H1 (cell line): Measurements from ENCODE around the gene HSD17B2. TPM values are rescaled to one million over a fixed set of nuclear protein-coding genes. Genes with fewer than 3 reads are reported as not detected.
A peak's percentile ranks its signal among the peaks of the same experiment; 100 is the strongest.
"Not testable (repeated sequence)": the region's sequence is repeated elsewhere in the genome, so short reads cannot be mapped to it uniquely, and the experiment has no call there.

Experiments
- CTCF ChIA-PET: fragments of 300-600 bp; sonication (Branson Sonifier 250); formaldehyde crosslinking; loops from one replicate; lab custom pipeline; 2021; ENCODE audit not compliant: partially characterized antibody; lab: Charles Lee
- POLR2A ChIA-PET: fragments of 300-600 bp; sonication (Branson Sonifier 250); formaldehyde crosslinking; loops from one replicate; lab custom pipeline; 2021; ENCODE audit warnings: inconsistent platforms; ENCODE audit not compliant: partially characterized antibody; lab: Charles Lee
- DNase-seq, 2 experiments: peaks; one replicate each; pipeline versions ENCODE4 v3.0.0 to v3.0.0-alpha.2; 2010 to 2022; ENCODE audit warnings: low spot score in 2 of 2, low read depth in 1 of 2, mixed read lengths in 1 of 2
- FAIRE-seq: peaks from 2 replicates; lab custom pipeline; 2011; peaks lifted over from hg19 to GRCh38; lab: Jason Lieb, UNC
- H2AFZ ChIP-seq: 2 replicates; pipeline ENCODE4 v1.8.1; 2012; ENCODE audit warnings: low read length, inconsistent platforms
- H2AK5ac ChIP-seq: 2 replicates; pipeline ENCODE4 v1.6.1; 2013; ENCODE audit warnings: low read depth, low read length
- H2BK120ac ChIP-seq: replicated peaks from 2 replicates; pipeline ENCODE3; 2013; ENCODE audit warnings: low read depth, low read length, inconsistent platforms
- H2BK12ac ChIP-seq: 2 replicates; pipeline ENCODE4 v1.6.1; 2013; ENCODE audit warnings: low read depth, low read length
- H2BK15ac ChIP-seq: 2 replicates; pipeline ENCODE4 v1.6.1; 2013; ENCODE audit warnings: low read length
- H2BK20ac ChIP-seq: 2 replicates; pipeline ENCODE4 v1.6.1; 2013; ENCODE audit warnings: low read length
- H2BK5ac ChIP-seq: 2 replicates; pipeline ENCODE4 v1.6.1; 2013; ENCODE audit warnings: low read depth, low read length
- H3K14ac ChIP-seq: 2 replicates; pipeline ENCODE4 v1.6.1; 2013; ENCODE audit warnings: inconsistent platforms; ENCODE audit not compliant: insufficient read length
- H3K18ac ChIP-seq: 2 replicates; pipeline ENCODE4 v1.6.1; 2013; ENCODE audit warnings: low read length; ENCODE audit errors: extremely low read depth
- H3K23ac ChIP-seq: 2 replicates; pipeline ENCODE4 v1.6.1; 2013; ENCODE audit warnings: inconsistent platforms; ENCODE audit not compliant: insufficient read length
- H3K23me2 ChIP-seq: 2 replicates; pipeline ENCODE4 v1.6.1; 2013; ENCODE audit warnings: low read depth, low read length
- H3K27ac ChIP-seq: 2 replicates; pipeline ENCODE4 v1.6.1; 2011; ENCODE audit warnings: low read depth, low read length, inconsistent platforms
- H3K27me3 ChIP-seq, 4 experiments: replicated peaks in 1 of 4; 1 replicate in 1 of 4; 2 replicates in 3 of 4; pipeline versions ENCODE4 v1.6.1 to v1.8.1; 2011 to 2013; ENCODE audit warnings: low read length in 3 of 4, mild to moderate bottlenecking in 3 of 4, inconsistent platforms in 2 of 4, mixed read lengths in 2 of 4, moderate library complexity in 1 of 4; ENCODE audit not compliant: control insufficient read depth in 3 of 4, insufficient read depth in 3 of 4; ENCODE audit errors: extremely low read depth in 1 of 4
- H3K36me3 ChIP-seq, 4 experiments: 2 replicates each; pipeline versions ENCODE4 v1.6.1 to v1.8.1; 2011 to 2013; ENCODE audit warnings: mild to moderate bottlenecking in 4 of 4, low read length in 3 of 4, moderate library complexity in 2 of 4, control low read depth in 1 of 4, inconsistent platforms in 1 of 4; ENCODE audit not compliant: insufficient read depth in 4 of 4, control insufficient read depth in 2 of 4
- H3K4ac ChIP-seq: replicated peaks from 2 replicates; pipeline ENCODE3; 2013; ENCODE audit warnings: low read length, low read depth, mixed read lengths, inconsistent platforms; ENCODE audit not compliant: insufficient read length
- H3K4me1 ChIP-seq, 4 experiments: replicated peaks in 1 of 4; 1 replicate in 1 of 4; 2 replicates in 3 of 4; pipeline versions ENCODE4 v1.6.1 to v1.8.1; 2011 to 2013; ENCODE audit warnings: low read length in 3 of 4, inconsistent platforms in 2 of 4, mixed read lengths in 1 of 4; ENCODE audit not compliant: insufficient read depth in 4 of 4, control insufficient read depth in 3 of 4
- H3K4me2 ChIP-seq, 2 experiments: 2 replicates each; pipeline versions ENCODE4 v1.6.1 to v1.8.1; 2011 to 2013; ENCODE audit warnings: low read depth in 2 of 2, low read length in 2 of 2, control low read depth in 1 of 2, inconsistent platforms in 1 of 2, mild to moderate bottlenecking in 1 of 2; ENCODE audit not compliant: insufficient read depth in 1 of 2
- H3K4me3 ChIP-seq, 4 experiments: fragments of 200-600, 300-600 bp in 1 of 4; sonication (generic), shearing (Covaris generic), sonication (Bioruptor Twin) in 1 of 4; 2 replicates each; pipeline versions ENCODE4 v1.5.1 to v1.8.1; 2011 to 2016; ENCODE audit warnings: low read length in 4 of 4, low read depth in 3 of 4, control low read depth in 2 of 4, inconsistent platforms in 2 of 4, mild to moderate bottlenecking in 2 of 4, mixed read lengths in 1 of 4, moderate library complexity in 1 of 4; ENCODE audit not compliant: insufficient read depth in 2 of 4; ENCODE audit errors: extremely low read depth in 1 of 4
- H3K56ac ChIP-seq: replicated peaks from 2 replicates; pipeline ENCODE3; 2013; ENCODE audit warnings: low read depth, mild to moderate bottlenecking, mixed read lengths, low read length, inconsistent platforms; ENCODE audit not compliant: insufficient read length
- H3K79me1 ChIP-seq: 2 replicates; pipeline ENCODE4 v1.6.1; 2013; ENCODE audit warnings: low read depth, low read length, control low read depth
- H3K79me2 ChIP-seq, 2 experiments: 2 replicates each; pipeline versions ENCODE4 v1.6.1 to v1.8.1; 2012 to 2013; ENCODE audit warnings: low read length in 2 of 2, mild to moderate bottlenecking in 2 of 2, inconsistent platforms in 1 of 2; ENCODE audit not compliant: insufficient read depth in 2 of 2, control insufficient read depth in 1 of 2
- H3K9ac ChIP-seq, 4 experiments: replicated peaks in 1 of 4; 1 replicate in 1 of 4; 2 replicates in 3 of 4; pipeline versions ENCODE4 v1.6.1 to v1.8.1; 2011 to 2013; ENCODE audit warnings: low read depth in 3 of 4, low read length in 3 of 4, control low read depth in 2 of 4, mild to moderate bottlenecking in 2 of 4, moderate library complexity in 2 of 4, inconsistent platforms in 1 of 4; ENCODE audit errors: extremely low read depth in 1 of 4
- H3K9me3 ChIP-seq, 2 experiments: 2 replicates each; pipeline versions ENCODE4 v1.6.1 to v1.8.1; 2012 to 2013; ENCODE audit warnings: mild to moderate bottlenecking in 2 of 2, moderate library complexity in 2 of 2, control low read depth in 1 of 2, inconsistent platforms in 1 of 2, low read depth in 1 of 2, low read length in 1 of 2, mixed read lengths in 1 of 2; ENCODE audit not compliant: insufficient read depth in 2 of 2
- H4K20me1 ChIP-seq, 2 experiments: replicated peaks in 1 of 2; 2 replicates each; pipeline versions ENCODE3 to v1.8.1; 2011 to 2013; ENCODE audit warnings: inconsistent platforms in 2 of 2, low read length in 2 of 2, mild to moderate bottlenecking in 1 of 2; ENCODE audit not compliant: insufficient read depth in 2 of 2, control insufficient read depth in 1 of 2
- H4K5ac ChIP-seq: 2 replicates; pipeline ENCODE4 v1.6.1; 2013; ENCODE audit warnings: low read length, low read depth, mixed read lengths, inconsistent platforms; ENCODE audit not compliant: insufficient read length
- H4K8ac ChIP-seq: 2 replicates; pipeline ENCODE4 v1.8.0; 2013; ENCODE audit warnings: mild to moderate bottlenecking, moderate library complexity, low read length, inconsistent platforms; ENCODE audit not compliant: insufficient read depth; ENCODE audit errors: extremely low read depth
- H4K91ac ChIP-seq: replicated peaks from 2 replicates; pipeline ENCODE3; 2013; ENCODE audit warnings: low read length, mixed read lengths, inconsistent platforms; ENCODE audit not compliant: insufficient read length
- WGBS, 2 experiments: shearing (Covaris generic) in 1 of 2; methylation state at CpG; one replicate each; pipeline versions ENCODE4 v1.1.6 to v1.1.7; 2013 to 2015; ENCODE audit warnings: low lambda C conversion rate in 2 of 2, mixed read lengths in 2 of 2, inconsistent platforms in 1 of 2, low coverage in 1 of 2, missing lambda C conversion rate in 1 of 2; ENCODE audit not compliant: insufficient replicate concordance in 2 of 2, insufficient coverage in 1 of 2, insufficient read length in 1 of 2; ENCODE audit errors: extremely low coverage in 1 of 2, missing lambda C conversion rate in 1 of 2; 5-methylcytosine and 5-hydroxymethylcytosine counted together
- polyA plus RNA-seq, 7 experiments: library from polyadenylated mRNA; depleted of rRNA in 3 of 7; stranded (reverse) in 5 of 7; unstranded in 2 of 7; fragments of >200 nt in 5 of 7; fragments of 200-250 nt in 2 of 7; gene quantifications; 1 replicate in 5 of 7; 2 replicates in 1 of 7; 4 replicates in 1 of 7; pipeline versions ENCODE4 v1.2.1 to v1.2.3, GENCODE V29; 2011 to 2013; ENCODE audit warnings: missing spikeins in 2 of 7, mixed read lengths in 2 of 7
- total RNA-seq: library from RNA; stranded (reverse); fragmentation: NEBNext Ultra II Directional; extraction: Animal tissue kit (Norgen Biotek cat#: 25700); gene quantifications from 2 replicates; pipeline ENCODE4 v1.2.1, GENCODE V29; 2021

Gene HSD17B2
- total and polyA plus RNA-seq, 2 of the 8 experiments (the other 6 are each of a cell fraction or from before 2014, with no cell fraction given), result not detected

DNA sequence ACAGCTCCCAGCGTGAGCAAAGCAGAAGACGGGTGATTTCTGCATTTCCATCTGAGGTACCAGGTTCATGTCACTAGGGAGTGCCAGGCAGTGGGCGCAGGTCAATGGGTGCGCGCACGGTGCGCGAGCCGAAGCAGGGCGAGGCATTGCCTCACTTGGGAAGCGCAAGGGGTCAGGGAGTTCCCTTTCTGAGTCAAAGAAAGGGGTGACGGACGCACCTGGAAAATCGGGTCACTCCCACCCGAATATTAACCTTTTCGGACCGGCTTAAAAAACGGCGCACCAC lies 104.2 kb downstream of the HSD17B2 start:
- Histone ChIP-seq H3K4me2 (peak overlapping the region; percentile 57 to 59), H2BK12ac (0 out of 2 replicates have a peak overlapping the region, but pooled peaks have one; percentile 80), H3K4me3 (peak overlapping the region in 2 of 4 experiments; percentile 33 to 41; a peak in 4 of 8 replicates), H3K27ac (peak overlapping the region; percentile 58; the same call in 1 of the 2 replicates), H3K9ac (peak overlapping the region in 3 of 4 experiments; percentile 14 to 66 (median 51); a peak in 3 of 7 replicates), H4K5ac (peak overlapping the region; percentile 60)
- not testable (repeated sequence) for H3K18ac ChIP-seq, H3K79me1 ChIP-seq, H2BK120ac ChIP-seq, H2AK5ac ChIP-seq, H3K4ac ChIP-seq, H4K20me1 ChIP-seq, H3K9me3 ChIP-seq, FAIRE-seq, H4K8ac ChIP-seq, H4K91ac ChIP-seq, H2AFZ ChIP-seq, H3K27me3 ChIP-seq, H3K23ac ChIP-seq, H3K23me2 ChIP-seq, H3K36me3 ChIP-seq, H2BK20ac ChIP-seq, H3K14ac ChIP-seq, H2BK15ac ChIP-seq, H3K4me1 ChIP-seq, H2BK5ac ChIP-seq, H3K56ac ChIP-seq, H3K79me2 ChIP-seq
- peak in 1 of 2 experiments; percentile 65 for DNase-seq
- POLR2A ChIA-PET, result interaction anchor here (1.0 to 2.1 kb wide), 7 partner anchors 10 to 45 kb away, joined by 3 to 10 read pairs (median 6); partner anchors contain the start of gene MPHOSPH6
- CTCF ChIA-PET, result interaction anchor here (0.5 to 1.1 kb wide), 3 partner anchors 92 to 124 kb away, joined by 3 to 4 read pairs (median 3); no protein-coding TSS in a partner anchor
- 49% methylated on average over 14 of the region's 19 CpGs; no CpG with 5 or more reads in 1 of the 2 experiments for WGBS, 2 experiments
